Measurements from ENCODE around the gene SDHA. TPM values are rescaled to one million over a fixed set of nuclear protein-coding genes. Genes with fewer than 3 reads are reported as not detected.
A peak's percentile ranks its signal among the peaks of the same experiment; 100 is the strongest.

SDHA gene
- total RNA-seq, 1 donor from 2014 or later, result 757 TPM

- peak overlapping the region; percentile 95 for H3K27ac ChIP-seq (replicated peaks)
- H3K9me3 ChIP-seq (replicated peaks), result no peaks in the 10 kb centered on the region
- H3K4me1 ChIP-seq, result peaks cover 57% of the 10 kb centered on the region
- DNase-seq, result no peak
- H3K4me3 ChIP-seq, result peak overlapping the region; percentile 69
- intact Hi-C loops (cut with micrococcal nuclease), result no loop called here
- TF ChIP-seq CTCF (IDR thresholded peaks at IDR 0.05; ENCODE audit: borderline replicate concordance), result no peak
- H3K27me3 ChIP-seq (ENCODE audit: low read depth), result peaks cover 14% of the 10 kb centered on the region
- H3K36me3 ChIP-seq, result no peaks in the 10 kb centered on the region
Observed at GRCh38 chr5:192691-192969, 25.5 kb upstream of the SDHA start.

DNA sequence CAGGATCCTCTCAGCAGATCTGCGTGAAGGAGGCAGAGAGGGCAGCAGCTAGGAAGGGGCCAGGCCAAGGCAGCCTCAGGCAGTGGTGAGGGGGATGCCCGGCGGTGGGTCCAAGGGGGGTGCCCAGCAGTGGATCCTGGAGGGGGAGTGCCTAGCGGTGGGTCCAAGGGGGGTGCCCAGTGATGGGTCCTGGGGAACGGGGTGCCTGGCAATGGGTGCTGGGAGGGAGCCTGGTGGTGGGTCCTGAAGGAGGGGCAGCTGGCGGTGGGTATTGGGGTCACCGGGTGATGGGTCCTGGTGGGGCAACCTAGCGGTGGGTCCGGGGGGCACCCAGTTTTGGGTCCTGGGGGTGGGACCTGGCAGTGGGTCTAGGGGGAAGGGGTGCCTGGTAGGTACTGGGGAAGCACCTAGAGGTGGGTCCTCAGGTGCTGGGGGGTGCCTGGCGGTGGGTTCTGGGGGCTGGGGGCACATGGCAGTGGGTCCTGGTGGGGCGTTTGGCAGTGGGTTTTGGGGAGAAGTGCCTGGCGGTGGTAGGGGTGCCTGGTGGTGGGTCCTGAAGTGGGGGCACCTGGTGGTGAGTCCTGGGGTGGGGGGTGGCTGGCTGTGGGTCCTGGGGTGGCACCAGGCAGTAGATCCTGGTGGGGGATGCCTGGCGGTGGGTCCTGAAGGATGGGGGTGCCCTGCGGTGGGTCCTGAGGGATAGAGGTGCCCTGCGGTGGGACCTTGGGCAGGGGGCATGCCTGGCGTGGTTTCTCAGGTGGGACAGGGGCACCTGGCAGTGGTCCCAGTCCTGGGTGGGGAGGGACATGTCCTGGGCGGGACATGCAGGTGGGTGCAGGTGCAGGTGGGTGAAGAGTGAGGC, 24.9 kb upstream of the SDHA start:
- Histone ChIP-seq H3K4me3 (peak overlapping the region; percentile 69), H3K27me3 (ENCODE audit: low read depth) (peaks cover 8% of the 10 kb centered on the region), H3K4me1 (peaks cover 59% of the 10 kb centered on the region), H3K36me3 (no peaks in the 10 kb centered on the region), H3K9me3 (replicated peaks) (no peaks in the 10 kb centered on the region), H3K27ac (replicated peaks) (peak overlapping the region; percentile 95)
- DNase-seq, result no peak
- intact Hi-C loops (cut with micrococcal nuclease), result no loop called here
- no peak for TF ChIP-seq CTCF (IDR thresholded peaks at IDR 0.05; ENCODE audit: borderline replicate concordance)

- peak; percentile 64 for DNase-seq
- peaks cover 4% of the 10 kb centered on the region for H3K36me3 ChIP-seq
- H3K9me3 ChIP-seq (replicated peaks), result no peaks in the 10 kb centered on the region
- intact Hi-C loops (cut with micrococcal nuclease), result no loop called here
- peak overlapping the region; percentile 69 for H3K4me3 ChIP-seq
- TF ChIP-seq CTCF (IDR thresholded peaks at IDR 0.05; ENCODE audit: borderline replicate concordance), result no peak
- H3K27me3 ChIP-seq (ENCODE audit: low read depth), result peaks cover 7% of the 10 kb centered on the region
- H3K27ac ChIP-seq (replicated peaks), result peak overlapping the region; percentile 95
- H3K4me1 ChIP-seq, result peaks cover 56% of the 10 kb centered on the region
Observed at GRCh38 chr5:194102-194501, 24.0 kb upstream of the SDHA start.

- no peak for DNase-seq
- peaks cover 7% of the 10 kb centered on the region for H3K27me3 ChIP-seq (ENCODE audit: low read depth)
- H3K27ac ChIP-seq (replicated peaks), result peak overlapping the region; percentile 95
- peaks cover 4% of the 10 kb centered on the region for H3K36me3 ChIP-seq
- no peak for TF ChIP-seq CTCF (IDR thresholded peaks at IDR 0.05; ENCODE audit: borderline replicate concordance)
- intact Hi-C loops (cut with micrococcal nuclease), result no loop called here
- peaks cover 55% of the 10 kb centered on the region for H3K4me1 ChIP-seq
- H3K9me3 ChIP-seq (replicated peaks), result no peaks in the 10 kb centered on the region
- H3K4me3 ChIP-seq, result peak overlapping the region; percentile 41
Observed at GRCh38 chr5:194603-195209, 23.4 kb upstream of the SDHA start.

GRCh38 chr5:195401-196160, 22.5 kb upstream of the SDHA start:
- H3K4me3 ChIP-seq, result peak overlapping the region; percentile 41
- TF ChIP-seq CTCF (IDR thresholded peaks at IDR 0.05; ENCODE audit: borderline replicate concordance), result no peak
- DNase-seq, result no peak
- no peaks in the 10 kb centered on the region for H3K9me3 ChIP-seq (replicated peaks)
- intact Hi-C loops (cut with micrococcal nuclease), result no loop called here
- peaks cover 4% of the 10 kb centered on the region for H3K36me3 ChIP-seq
- peak overlapping the region; percentile 95 for H3K27ac ChIP-seq (replicated peaks)
- peaks cover 55% of the 10 kb centered on the region for H3K4me1 ChIP-seq
- H3K27me3 ChIP-seq (ENCODE audit: low read depth), result peaks cover 7% of the 10 kb centered on the region

Measured in left ventricle myocardium inferior (tissue), 1 donor.